Cardiac septum (tissue), 1 donor: ENCODE results near the gene KCNH6. TPM values are rescaled to one million over a fixed set of nuclear protein-coding genes. Genes with fewer than 3 reads are reported as not detected.

Source experiments
- DNase-seq: peaks from one replicate; pipeline ENCODE4 v3.0.0-alpha.2; 2020; ENCODE audit warnings: low spot score
- intact Hi-C: fragments of 100-400 bp; cut with DNase I; formaldehyde crosslinking; loops from one replicate; pipeline ENCODE4 v1.14.0; 2022
- total RNA-seq: library from RNA; stranded (reverse); fragmentation: NEBNext Ultra II Directional; extraction: Animal tissue kit (Norgen Biotek cat#: 25700); gene quantifications from one replicate; pipeline ENCODE4 v1.2.1, GENCODE V29; 2021
- donor health status: DM: no; HTN: no; CAD: no.

Gene KCNH6
- total RNA-seq, 1 donor from 2014 or later, result not detected

- no peak for DNase-seq
- intact Hi-C loops, result no loop called here
Observed at GRCh38 chr17:63504261-63504660, 18.9 kb upstream of the KCNH6 start.

- no peak for DNase-seq
- intact Hi-C loops, result no loop called here
Observed at GRCh38 chr17:63505341-63505740, 17.8 kb upstream of the KCNH6 start.

DNA sequence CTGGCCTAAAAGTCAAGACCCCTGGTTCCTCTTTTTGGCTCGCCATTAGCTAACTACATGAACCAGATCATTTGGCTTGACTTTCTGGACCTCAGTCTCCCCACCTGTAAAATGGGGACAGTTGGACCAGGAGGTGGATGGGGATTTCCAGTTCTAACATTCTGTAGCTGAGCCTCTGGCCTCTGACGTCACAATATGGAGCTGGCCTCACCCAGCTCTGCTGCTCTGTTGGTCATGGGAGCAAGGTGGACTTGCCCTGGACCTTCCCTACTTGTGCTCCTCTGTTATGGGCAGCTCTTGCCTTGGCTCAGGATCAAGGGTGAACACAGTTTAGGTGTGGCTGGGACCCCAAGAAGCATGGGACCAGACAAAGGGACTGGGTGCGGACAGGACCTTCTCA, 16.5 kb upstream of the KCNH6 start:
- no peak for DNase-seq
- intact Hi-C loops, result no loop called here

DNA sequence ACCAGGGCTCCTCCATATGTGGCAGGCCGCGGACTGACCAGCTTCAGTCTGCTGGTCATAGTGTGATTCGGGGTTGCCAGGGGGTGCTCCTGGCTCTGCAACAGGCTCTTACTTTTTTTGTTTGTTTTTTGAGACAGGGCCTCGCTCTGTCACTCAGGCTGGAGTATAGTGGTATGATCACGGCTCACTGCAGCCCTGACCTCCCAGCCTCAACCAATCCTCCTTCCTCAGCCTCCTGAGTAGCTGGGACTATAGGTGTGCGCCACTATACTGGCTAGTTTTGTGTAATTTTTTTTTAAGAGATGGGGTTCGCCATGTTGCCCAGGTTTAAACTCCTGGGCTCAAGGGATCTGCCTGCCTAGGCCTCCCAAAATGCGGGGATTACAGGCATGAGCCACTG, 11.8 kb upstream of the KCNH6 start:
- DNase-seq, result no peak
- intact Hi-C loops, result no loop called here

GRCh38 chr17:63512388-63512787, 10.8 kb upstream of the KCNH6 start:
- DNase-seq, result no peak
- intact Hi-C loops, result no loop called here

- DNase-seq, result no peak
- intact Hi-C loops, result no loop called here
Observed at GRCh38 chr17:63512896-63513644, 10.1 kb upstream of the KCNH6 start.

DNA sequence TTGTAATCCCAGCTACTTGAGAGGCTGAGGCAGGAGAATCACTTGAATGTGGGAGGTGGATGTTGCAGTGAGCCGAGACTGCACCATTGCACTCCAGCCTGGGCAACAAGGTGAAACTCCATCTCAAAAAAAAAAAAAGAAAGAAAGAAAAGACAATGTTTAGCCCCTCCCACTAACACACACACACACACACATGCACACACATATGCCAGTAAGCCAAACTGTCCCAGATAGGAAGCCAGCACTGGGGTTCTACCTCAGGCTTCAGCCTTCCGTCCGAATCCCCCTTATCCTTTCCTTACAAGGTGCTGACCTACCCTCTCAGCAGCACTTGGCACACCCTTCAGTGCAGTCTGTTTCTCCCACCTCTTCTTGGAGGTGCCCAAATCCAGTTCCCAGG, 8.7 kb upstream of the KCNH6 start:
- intact Hi-C loops, result no loop called here
- DNase-seq, result no peak

DNA sequence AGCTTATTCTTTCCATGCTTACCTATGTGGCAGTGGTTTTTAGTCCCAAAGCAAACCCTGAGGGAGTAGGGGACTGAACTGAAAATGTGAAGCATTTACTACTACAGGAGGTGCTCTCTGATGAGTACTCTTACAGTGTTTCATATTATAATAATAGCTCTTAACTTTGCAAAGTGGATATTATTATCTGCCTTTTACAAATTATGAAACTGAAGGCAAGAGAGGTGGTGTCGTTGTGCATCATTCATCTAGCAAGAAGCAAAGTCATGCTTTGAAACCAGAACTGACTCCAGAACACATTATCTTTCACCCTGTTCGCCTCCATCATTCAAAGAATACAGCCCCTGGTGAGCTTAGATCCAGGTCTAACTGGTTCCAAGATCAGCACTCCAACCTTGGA, 8.2 kb upstream of the KCNH6 start:
- intact Hi-C loops, result no loop called here
- DNase-seq, result no peak

DNA sequence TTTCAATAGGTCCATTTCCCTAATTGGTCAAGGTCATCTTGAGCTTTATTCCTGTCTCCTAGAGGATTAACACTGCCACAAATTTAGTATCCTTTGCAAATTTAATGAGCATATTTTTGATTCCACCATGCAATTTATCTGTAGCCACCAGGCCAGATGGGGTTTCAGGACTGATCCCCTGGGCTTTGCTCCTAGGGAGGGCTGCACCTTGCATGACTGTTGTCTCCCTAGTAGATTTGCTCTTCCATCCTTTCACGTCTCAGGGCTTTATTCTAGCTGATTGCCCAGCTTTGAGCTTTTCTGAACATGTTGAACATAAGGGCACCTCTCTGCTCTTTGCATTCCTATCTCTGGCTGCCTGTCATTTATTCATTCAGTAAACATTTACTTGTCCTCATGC, 7.7 kb upstream of the KCNH6 start:
- DNase-seq, result no peak
- intact Hi-C loops, result no loop called here

- intact Hi-C loops, result no loop called here
- DNase-seq, result no peak
Observed at GRCh38 chr17:63516910-63517824, 6.0 kb upstream of the KCNH6 start.

DNA sequence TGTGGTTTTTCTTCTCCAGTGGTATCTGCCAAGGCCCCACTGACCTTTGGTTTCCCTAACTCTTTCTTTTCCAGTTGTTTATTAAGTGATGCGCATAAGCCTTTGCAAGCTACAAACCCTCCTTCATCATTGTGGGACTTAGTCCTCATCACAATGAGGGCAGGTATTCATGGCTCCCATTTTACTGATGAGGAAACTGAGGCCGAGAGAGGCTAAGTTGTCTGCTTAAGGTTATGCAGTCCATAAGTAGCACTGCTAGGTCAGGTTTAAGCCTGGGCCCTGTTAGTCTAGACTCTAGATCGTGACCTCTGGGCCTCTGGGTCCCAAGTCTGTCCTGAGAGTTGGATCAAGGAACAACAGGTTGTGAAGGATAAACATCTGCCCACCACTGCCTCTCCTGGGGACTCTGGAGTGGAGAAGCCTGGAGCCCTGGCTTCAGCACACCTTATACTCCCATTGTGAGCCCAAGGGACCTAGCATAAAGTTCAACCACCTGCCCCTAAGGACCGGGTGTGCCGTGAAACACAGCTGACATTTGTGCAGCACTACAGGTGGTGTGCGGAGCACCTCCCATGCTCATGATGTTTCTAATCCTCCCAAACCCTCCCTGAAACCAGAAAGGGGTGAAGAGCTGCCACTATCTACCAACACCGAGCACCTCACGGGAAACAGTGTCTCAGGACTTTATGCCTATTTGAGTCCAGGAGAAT, 5.2 kb upstream of the KCNH6 start:
- DNase-seq, result no peak
- intact Hi-C loops, result no loop called here

GRCh38 chr17:63519116-63519881, 3.9 kb upstream of the KCNH6 start:
- intact Hi-C loops, result no loop called here
- DNase-seq, result no peak

DNA sequence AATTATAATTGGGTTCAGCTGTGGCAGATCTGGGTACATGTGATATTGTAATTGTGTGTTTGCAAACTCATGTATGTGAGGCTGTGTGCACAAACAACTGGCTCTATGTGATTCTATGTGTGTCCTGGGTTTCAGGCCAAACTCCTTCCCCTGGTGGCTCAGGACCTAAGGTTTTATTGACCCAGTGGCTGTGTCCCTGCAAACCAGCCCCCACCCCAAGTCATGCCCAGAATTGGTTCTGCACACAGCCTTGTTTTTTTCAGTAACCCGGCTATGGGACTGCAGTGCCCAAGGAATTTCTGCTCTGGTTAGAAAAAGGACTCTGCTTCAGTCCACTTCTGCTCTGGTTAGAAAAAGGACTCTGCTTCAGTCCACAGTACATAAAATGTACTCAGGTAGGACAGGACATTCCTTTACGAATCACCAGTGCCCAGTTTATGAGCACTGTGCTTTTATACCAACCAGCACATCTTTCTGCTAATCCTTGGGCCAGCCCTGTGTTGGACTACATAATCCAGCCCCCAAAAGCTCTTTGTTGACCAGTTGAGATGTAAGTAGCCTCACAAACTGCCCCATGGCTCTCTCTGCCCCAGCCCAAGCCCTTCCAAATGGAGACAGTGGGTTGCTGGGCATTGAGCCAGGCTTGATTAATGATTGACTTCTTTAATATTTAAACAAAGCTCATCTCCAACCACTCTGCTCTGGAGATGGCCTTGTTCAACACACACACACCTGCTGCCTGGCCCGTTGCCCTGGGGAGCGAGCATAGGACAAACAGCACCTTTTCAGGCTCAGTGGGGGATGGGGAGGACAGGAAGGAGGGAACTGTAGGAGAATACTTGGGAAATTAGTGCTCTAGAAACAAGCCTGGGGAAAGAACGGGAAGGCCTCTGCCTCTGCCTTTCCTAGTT, 2.9 kb upstream of the KCNH6 start:
- intact Hi-C loops, result no loop called here
- DNase-seq, result no peak

GRCh38 chr17:63524051-63524450, 893 bp downstream of the KCNH6 start:
- intact Hi-C loops, result no loop called here

DNA sequence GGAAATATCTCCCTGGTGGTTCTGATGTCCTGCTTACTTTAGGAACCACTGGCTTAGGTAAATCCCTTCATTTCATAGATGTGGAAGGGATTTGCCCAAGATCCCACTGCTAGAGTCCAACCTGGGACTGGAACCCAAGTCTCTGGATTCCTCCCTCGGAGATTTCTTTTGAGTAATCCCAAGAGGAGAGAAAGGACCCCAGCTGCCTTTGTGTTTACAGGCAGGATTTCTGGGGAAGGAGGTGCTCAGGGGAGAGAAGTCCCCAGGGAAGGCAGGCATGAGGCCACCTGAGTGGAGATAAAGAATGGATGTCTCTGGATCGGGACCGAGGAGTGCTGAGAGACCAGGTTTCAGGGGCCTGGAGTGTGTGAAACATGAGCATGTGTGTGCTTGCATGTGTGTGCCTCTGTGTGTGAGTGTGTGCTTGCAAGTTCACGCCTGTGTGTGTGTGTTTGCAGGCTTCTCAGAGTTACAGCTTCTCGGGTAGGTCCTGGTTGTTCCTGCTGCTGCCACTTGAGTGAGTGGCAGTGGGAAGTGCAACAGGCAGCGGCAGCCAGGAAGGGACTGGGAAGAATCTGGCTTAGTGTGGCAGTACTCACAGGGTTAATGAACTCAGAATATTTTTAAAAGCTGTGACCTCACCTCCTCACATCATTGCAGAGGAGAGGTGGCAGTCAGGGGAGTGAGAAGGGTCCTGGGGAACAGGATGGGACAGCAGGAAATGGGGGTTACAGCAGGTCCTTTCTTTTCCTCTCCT, 2.2 kb downstream of the KCNH6 start:
- DNase-seq, result no peak
- intact Hi-C loops, result no loop called here

More at GRCh38 chr17:63524051-63524450, 893 bp downstream of the KCNH6 start:
- no peak for DNase-seq

GRCh38 chr17:63526861-63527260, 3.7 kb downstream of the KCNH6 start:
- intact Hi-C loops, result no loop called here

DNA sequence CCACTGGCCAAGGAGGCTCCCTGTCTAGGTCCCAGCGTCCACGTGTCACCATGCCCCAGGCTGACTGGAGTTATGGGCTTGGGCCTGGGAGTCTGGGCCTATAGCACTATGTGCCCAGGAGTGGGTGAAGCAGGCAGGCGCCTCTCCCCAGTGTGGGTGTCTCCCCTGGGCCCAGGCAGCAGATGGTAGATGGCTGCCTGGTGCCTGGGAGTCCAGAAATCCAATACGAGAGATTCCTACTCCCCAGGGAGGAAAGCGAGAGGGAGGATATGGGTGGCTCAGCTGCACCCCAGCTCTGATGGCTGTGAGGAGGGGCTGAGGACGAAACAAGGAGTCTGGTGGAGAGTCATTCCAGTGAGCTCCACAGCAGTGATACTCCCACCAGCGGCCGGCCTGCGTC, 5.0 kb downstream of the KCNH6 start:
- DNase-seq, result no peak
- intact Hi-C loops, result no loop called here

More at GRCh38 chr17:63526861-63527260, 3.7 kb downstream of the KCNH6 start:
- DNase-seq, result no peak
